Bone marrow (tissue), 2 donors: ENCODE measurements around the gene PLXNC1.

Experiments
- DNase-seq, 2 donors: peaks; one replicate each; lab custom pipeline; 2025; lab: John Stamatoyannopoulos, UW

The PLXNC1 gene

DNA sequence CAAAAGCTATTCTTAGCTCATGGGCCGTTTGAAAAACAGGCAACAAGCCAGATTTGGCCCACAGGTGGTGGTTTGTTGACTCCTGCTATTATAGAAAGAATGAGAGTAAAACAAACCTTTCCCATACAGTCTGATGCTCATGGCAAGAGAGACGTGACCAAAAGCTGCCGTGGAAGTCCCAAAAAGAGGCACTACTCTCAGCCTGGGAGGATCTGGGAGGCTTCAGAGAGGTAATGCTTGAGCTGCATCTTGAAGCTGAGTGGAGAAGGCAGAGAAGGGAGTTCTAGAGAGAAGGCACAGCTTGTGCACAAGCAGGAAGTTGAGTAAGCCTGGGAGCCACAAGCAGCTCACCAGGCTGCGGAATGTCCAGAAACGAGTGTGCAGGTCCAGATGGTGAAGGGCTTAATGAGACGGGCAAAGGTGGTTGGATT is 9.6 kb downstream of the PLXNC1 start:
- peak in 1 of 2 donors; percentile 49 for DNase-seq

DNA sequence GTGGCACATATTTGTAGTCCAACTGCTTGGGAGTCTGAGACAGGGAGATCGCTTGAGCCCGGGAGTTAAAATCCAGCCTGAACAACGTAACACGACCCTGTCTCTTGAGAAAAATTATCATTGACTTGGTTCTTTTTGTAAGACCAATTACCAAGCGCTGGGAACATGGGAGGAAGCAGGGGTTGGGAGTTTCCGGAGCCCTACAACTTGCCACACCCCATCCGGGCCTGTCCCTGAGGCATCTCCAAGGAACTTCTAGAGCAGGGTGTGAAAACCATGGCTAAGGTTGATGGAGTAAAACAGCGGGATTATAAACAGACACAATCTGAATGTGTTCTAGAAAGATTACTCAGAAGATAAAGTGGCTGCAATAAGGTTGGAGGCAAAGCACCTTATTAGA is 10.3 kb downstream of the PLXNC1 start:
- no peak for DNase-seq

DNA sequence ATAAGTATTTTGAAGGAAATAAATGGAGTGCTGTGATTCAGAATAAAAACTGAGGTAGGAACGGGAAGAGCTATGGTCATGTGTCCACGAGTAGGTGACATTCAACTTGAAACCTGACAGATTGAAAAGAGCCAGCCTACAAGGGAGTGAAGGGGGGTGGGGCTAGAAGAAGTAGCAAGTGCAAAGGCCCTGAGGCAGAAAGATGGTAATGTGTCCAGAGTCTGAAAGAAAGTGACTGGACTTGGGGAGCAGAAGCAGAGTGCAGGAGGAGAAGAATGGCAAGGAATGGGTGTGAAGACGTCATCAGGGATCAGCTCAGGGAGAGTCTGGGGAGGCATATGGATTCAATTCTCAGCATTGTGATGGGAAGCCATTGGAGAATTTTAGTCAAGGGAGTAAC is 13.7 kb downstream of the PLXNC1 start:
- DNase-seq, result no peak

DNA sequence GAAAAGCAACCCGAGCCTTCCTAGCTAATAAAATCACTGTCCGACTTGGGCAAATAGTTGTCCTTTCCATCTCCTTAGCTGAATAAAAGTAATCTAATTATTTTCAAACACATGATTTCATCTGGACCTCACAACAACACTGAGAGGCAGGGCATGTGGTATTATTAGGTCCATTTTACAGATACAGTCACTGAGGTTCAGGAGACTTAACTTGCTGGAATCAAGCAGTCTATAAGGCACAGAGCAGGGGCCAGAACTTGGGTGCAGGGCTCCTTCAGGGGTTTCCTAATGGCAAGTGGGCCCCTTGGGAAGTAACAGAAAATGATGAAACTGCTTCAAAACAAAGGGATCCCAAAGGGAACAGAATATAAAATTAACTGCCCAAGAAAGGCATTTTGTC is 15.5 kb downstream of the PLXNC1 start:
- DNase-seq, result no peak

DNA sequence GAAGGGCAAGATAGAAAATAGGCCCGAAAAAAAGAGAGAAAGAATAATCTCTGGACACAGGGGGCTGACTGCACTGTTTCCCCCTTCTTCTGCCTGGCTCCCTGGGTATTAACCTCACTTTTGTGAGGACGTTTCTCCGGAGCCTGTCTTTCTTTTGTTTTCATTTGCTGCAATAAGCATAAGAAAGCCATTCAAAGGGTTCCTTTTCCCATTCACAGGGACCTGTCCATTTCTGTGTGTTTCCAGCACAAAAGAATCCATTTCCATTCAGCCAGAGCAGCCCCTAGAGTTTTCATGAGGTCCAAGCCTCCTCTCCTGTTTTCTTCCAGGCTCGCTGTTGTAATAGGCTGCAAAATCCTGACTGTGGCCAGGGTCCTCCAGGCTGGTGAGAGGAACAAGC is 16.8 kb downstream of the PLXNC1 start:
- no peak for DNase-seq

GRCh38 chr12:94165670-94166364 is 17.4 kb downstream of the PLXNC1 start:
- no peak for DNase-seq

GRCh38 chr12:94167071-94167755 is 18.8 kb downstream of the PLXNC1 start:
- no peak for DNase-seq

DNA sequence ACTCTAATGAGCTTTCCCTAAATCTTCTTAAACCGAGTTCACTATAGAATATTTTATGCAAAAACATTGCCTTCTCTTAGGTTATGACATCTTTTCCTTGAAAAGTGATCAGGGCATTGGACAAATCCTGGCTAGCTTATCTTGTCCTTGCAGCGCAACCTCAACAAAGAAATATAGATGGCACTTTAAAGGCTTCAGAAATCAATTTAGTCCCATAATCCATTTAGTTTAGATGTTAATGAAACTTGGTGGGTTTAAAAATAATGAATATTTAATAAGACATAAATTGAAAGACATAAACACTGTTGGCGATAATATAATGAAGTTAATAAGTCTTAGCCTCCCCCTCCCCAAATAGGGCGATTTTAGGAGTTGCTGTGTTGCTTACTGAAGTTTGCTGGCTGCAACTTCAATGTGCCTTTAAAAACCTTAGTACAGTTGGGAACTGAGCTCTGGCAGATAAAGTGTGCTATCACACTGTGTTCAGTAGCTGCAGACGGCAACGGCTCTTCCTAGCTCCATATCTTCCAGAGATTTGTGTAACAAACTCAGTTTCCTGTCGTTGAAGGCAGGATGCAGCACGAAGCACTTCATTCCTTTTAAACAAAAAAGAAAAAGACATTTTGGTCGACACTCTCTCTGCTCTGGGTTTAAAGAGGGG is 19.5 kb downstream of the PLXNC1 start:
- DNase-seq, result no peak

DNA sequence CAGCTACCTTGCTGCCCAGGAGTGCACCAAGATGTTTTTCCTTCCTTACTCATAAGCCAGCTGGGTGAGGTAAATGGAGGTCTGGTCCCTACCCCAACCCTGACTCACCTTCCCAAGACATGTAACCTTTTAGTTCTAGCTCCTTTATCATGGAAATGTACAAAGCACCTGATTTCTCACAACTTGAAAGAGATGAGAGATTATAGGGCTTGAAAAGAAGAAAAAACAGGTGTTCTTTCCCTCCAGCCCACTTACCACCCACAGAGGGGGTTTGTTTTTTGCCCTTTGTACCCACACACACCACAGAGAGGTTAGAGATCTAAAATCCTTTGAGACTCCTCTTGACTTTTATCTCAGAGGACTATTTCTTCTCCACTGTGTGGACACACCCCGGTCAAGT is 21.1 kb downstream of the PLXNC1 start:
- no peak for DNase-seq

GRCh38 chr12:94169966-94170689 is 21.8 kb downstream of the PLXNC1 start:
- DNase-seq, result no peak

DNA sequence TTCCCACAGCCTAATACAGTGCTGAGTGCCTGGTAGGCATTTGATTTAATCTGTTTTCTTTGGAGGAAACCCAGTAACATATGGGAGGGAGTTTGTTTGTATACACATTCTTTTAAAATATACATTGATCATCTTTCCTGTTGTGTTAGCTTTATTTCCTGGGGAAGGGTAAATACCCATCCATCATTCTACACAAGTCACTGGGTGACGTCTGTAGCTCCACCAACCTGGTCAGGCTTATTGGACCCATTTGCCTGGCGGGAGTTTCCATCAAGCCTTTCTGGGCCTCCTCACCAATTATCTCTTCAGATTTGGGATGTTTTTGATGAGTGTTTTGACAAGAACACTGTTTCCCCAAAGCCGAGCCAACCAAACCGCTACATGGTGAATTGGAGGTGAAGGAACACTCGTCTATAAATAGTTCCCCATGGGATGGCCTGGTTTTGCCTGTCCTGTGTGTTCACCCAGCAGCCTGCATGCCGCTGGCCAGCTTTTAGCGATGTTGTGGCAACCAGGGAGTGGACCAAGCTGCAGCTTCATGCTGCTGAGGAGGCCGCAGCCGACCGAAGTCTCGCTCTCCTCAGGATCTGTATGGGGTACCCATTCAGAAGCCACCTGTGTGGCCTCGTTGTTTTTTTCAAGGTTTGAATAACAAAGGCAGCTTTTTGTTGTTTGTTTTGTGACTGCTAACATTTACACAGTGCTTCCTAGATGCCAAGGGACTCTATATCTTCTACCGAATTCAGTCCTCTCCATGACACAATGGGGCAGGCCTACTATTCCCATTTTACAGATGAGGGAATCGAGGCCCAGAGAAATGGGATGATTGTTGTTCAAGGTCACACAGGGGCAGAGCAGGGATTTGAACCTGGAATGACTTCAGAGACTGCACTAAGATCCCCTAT is 22.6 kb downstream of the PLXNC1 start:
- no peak for DNase-seq

- DNase-seq, result no peak
Observed at GRCh38 chr12:94171595-94171930, 23.2 kb downstream of the PLXNC1 start.

DNA sequence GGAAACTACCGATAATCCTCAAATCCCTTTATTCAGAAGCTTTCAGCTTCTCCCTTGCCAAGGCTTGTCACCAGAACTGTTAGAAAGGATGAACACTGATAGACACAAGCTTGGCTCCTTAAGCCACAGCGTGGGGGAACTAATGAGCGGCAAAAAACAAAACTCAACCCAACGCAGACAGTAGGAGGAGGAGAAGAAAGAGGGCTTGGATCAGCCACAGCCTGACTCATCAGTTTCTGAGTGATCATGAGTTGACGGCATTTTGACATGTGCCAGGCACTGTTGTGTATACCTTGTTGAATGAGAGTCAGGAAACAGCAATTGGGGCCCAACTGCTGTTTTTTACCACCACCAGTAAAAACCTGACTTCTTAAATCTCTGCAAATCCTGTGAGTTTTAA is 23.7 kb downstream of the PLXNC1 start:
- peak in 1 of 2 donors; percentile 84 for DNase-seq

DNA sequence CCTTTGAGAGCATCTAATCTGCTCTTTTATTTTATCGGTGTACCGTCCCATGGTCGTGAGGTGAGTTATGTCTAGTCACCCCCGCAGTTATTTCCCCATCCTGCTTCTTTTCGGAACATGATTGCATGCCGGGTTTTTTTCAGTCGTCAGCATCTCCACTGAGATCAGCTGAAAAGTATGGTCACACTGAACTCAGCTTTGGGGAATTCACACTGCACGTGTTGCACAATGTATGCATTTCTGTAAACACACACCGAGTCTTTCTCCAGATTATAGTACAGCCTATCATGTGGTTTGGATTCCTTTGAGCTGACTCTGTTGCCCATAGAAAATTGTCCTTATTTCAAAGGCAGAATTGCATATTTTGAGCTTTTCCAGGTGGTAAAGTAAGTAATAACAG is 24.6 kb downstream of the PLXNC1 start:
- DNase-seq, result peak in 1 of 2 donors; percentile 16

- peak; percentile 4 to 25 for DNase-seq
Observed at GRCh38 chr12:94173660-94174265, 25.4 kb downstream of the PLXNC1 start.

GRCh38 chr12:94174576-94174975 is 26.2 kb downstream of the PLXNC1 start:
- peak; percentile 16 to 93 for DNase-seq

DNA sequence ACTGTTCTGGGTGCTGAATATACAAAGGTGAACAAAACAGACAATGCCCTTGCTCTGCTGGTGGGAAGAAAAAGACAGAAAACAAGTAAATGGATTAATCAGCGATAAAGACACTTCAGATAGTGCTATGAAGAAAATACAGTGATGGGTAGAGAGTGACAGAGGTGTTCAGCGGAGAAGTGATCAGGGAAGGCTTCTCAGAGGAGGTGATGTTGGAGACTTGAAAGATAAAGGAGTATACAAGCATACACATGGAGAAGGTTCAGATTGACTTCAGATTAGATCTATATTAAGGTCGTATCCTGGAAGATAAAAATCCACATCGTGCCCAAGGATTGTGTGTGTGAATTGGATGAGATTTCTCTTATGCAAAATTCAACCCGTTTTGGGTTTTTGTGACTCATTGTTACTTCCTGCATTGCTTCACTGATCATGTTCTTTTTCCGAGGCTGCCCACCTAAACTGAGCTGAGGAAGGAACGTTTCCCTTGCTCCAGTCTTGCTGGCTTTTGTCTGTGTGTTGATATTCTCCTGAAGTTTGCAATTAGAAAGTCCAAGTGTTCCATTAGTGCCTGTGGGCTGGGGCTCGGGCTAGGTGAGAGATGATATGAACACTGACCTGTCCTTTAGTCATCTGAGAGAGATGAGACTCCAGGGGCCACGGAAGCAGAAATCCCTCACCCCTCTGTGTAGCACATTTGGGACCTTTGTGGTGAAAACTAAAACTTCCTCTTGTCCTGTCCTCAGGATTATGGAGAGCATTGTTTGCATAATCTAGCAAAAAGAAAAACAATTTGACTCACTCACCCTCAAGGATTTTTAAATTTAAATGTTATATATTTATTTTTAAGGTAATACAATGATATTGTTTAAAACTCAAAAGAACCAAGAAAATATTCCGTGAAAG is 27.6 kb downstream of the PLXNC1 start:
- DNase-seq, result peak in 1 of 2 donors; percentile 54

- DNase-seq, result no peak
Observed at GRCh38 chr12:94178054-94178453, 29.7 kb downstream of the PLXNC1 start.

DNA sequence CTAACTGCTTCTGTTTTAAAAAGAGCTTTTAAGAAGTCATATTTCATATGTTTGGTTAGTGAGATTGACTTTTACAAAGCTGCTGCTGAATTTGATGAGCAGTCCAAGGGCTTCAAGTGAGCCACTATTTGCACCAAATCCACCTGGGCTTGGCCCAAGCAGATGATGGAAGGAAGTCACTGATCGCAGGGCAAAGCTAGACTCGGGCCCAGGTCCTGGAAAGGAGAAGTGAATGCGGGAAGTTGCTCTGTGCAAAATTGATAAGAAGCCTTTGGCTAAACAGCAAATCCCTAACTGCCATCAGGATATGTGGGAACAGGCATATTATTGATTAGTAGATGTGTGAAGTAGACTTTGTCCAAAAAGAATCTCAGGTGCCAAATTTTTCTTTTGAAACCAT is 30.5 kb downstream of the PLXNC1 start:
- no peak for DNase-seq

DNA sequence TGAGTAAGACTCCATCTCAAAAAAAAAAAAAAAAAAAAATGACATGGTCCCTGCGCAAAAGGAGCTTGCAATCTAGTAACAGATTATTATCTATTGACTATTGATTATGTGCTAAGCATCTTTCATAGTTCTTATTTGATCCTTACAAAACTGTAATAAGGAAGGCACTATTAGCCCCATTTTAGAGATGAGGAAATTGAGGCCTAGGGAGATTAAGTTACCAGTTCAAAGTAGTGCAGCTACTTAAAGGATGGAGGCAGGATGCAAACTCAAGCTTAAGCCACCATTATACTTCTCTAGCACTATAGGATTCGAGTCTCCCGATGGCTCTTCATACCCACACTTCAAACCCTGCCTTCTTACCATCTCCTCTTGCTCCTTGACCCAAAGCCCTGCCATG is 31.3 kb downstream of the PLXNC1 start:
- no peak for DNase-seq
